IMR-90 (cell line): ENCODE results near the gene TIAM2. TPM values are rescaled to one million over a fixed set of nuclear protein-coding genes. Genes with fewer than 3 reads are reported as not detected.

Source experiments
- ATAC-seq: fragments of 200-7000 bp; cut with Tn5 transposase; 2 replicates; pipeline ENCODE4 v1.9.1; 2020; ENCODE audit warnings: low read depth, mild to moderate bottlenecking, moderate library complexity
- BruUV-seq: library from RNA; stranded (reverse); fragments of 400-500 nt; replicated peaks from 2 replicates; lab custom pipeline; 2021; lab: Mats Ljungman, UMichigan
- CTCF ChIA-PET: fragments of 300-600 bp; formaldehyde crosslinking; extraction: SDS; loops from one replicate; lab custom pipeline; 2021; ENCODE audit warnings: antibody characterized with exemption; lab: Yijun Ruan, JAX
- POLR2A ChIA-PET: fragments of 300-600 bp; sonication (Branson Sonifier 250); formaldehyde crosslinking; loops from one replicate; lab custom pipeline; 2022; ENCODE audit warnings: antibody characterized with exemption; ENCODE audit not compliant: unreplicated experiment; lab: Charles Lee
- DNase-seq: peaks from one replicate; pipeline ENCODE4 v3.0.0; 2013
- H2AFZ ChIP-seq: replicated peaks from 2 replicates; pipeline ENCODE3; 2013; ENCODE audit warnings: low read length, mild to moderate bottlenecking; ENCODE audit not compliant: poor library complexity
- H2AK5ac ChIP-seq: 2 replicates; pipeline ENCODE4 v1.6.1; 2013; ENCODE audit warnings: low read depth, low read length, inconsistent platforms
- H2AK9ac ChIP-seq: replicated peaks from 2 replicates; pipeline ENCODE3; 2013; ENCODE audit warnings: mild to moderate bottlenecking, low read depth, low read length, moderate library complexity; ENCODE audit not compliant: poor library complexity
- H2BK120ac ChIP-seq: 2 replicates; pipeline ENCODE4 v1.6.1; 2013; ENCODE audit warnings: low read depth, low read length, inconsistent platforms
- H2BK15ac ChIP-seq: 3 replicates; pipeline ENCODE4 v1.6.1; 2013; ENCODE audit warnings: low read depth, low read length, inconsistent platforms
- H2BK20ac ChIP-seq: 2 replicates; pipeline ENCODE4 v1.6.1; 2013; ENCODE audit warnings: low read depth, mild to moderate bottlenecking, inconsistent platforms, low read length, moderate library complexity
- H2BK5ac ChIP-seq: 2 replicates; pipeline ENCODE4 v1.6.1; 2013; ENCODE audit warnings: mild to moderate bottlenecking, low read depth, low read length, inconsistent platforms; ENCODE audit not compliant: poor library complexity, severe bottlenecking
- H3K14ac ChIP-seq: replicated peaks from 2 replicates; pipeline ENCODE4 v1.6.1; 2013; ENCODE audit warnings: low read depth, low read length, inconsistent platforms
- H3K18ac ChIP-seq: 2 replicates; pipeline ENCODE4 v1.6.1; 2013; ENCODE audit warnings: low read depth, low read length, control low read depth
- H3K23ac ChIP-seq: 2 replicates; pipeline ENCODE4 v1.6.1; 2013; ENCODE audit warnings: low read depth, low read length, inconsistent platforms
- H3K27ac ChIP-seq: 2 replicates; pipeline ENCODE4 v1.5.1; 2013; ENCODE audit warnings: mild to moderate bottlenecking, control low read depth, low read length; ENCODE audit not compliant: insufficient read depth
- H3K27me3 ChIP-seq: 2 replicates; pipeline ENCODE4 v1.6.1; 2013; ENCODE audit warnings: low read length; ENCODE audit not compliant: control insufficient read depth, insufficient read depth
- H3K36me3 ChIP-seq: 2 replicates; pipeline ENCODE4 v1.6.1; 2013; ENCODE audit warnings: low read length, mixed read lengths; ENCODE audit not compliant: control insufficient read depth, insufficient read depth
- H3K4ac ChIP-seq: 2 replicates; pipeline ENCODE4 v1.6.1; 2013; ENCODE audit warnings: low read depth, low read length, inconsistent platforms
- H3K4me1 ChIP-seq: 2 replicates; pipeline ENCODE4 v1.6.1; 2013; ENCODE audit warnings: low read length, mixed read lengths; ENCODE audit not compliant: control insufficient read depth, insufficient read depth
- H3K4me2 ChIP-seq: 2 replicates; pipeline ENCODE4 v1.6.1; 2013; ENCODE audit warnings: low read depth, mild to moderate bottlenecking, control low read depth, low read length, moderate library complexity
- H3K4me3 ChIP-seq: 2 replicates; pipeline ENCODE4 v1.5.1; 2013; ENCODE audit warnings: low read depth, mild to moderate bottlenecking, control low read depth, low read length, moderate library complexity; ENCODE audit not compliant: insufficient read depth
- H3K56ac ChIP-seq: 2 replicates; pipeline ENCODE4 v1.6.1; 2013; ENCODE audit warnings: low read length, inconsistent platforms; ENCODE audit not compliant: insufficient read depth; ENCODE audit errors: extremely low read depth
- H3K79me1 ChIP-seq, 2 experiments: 2 replicates each; pipeline ENCODE4 v1.6.1; 2013; ENCODE audit warnings: low read length in 2 of 2, inconsistent platforms in 1 of 2, low read depth in 1 of 2
- H3K9ac ChIP-seq: 2 replicates; pipeline ENCODE4 v1.6.1; 2013; ENCODE audit warnings: low read depth, low read length, control low read depth
- H3K9me1 ChIP-seq: 2 replicates; pipeline ENCODE4 v1.6.1; 2013; ENCODE audit warnings: low read length, inconsistent platforms; ENCODE audit not compliant: insufficient read depth
- H3K9me3 ChIP-seq: 2 replicates; pipeline ENCODE4 v1.6.1; 2013; ENCODE audit warnings: low read length; ENCODE audit not compliant: control insufficient read depth, insufficient read depth
- H4K20me1 ChIP-seq: 2 replicates; pipeline ENCODE4 v1.6.1; 2013; ENCODE audit warnings: low read length, inconsistent platforms; ENCODE audit not compliant: insufficient read depth
- H4K5ac ChIP-seq: 2 replicates; pipeline ENCODE4 v1.6.1; 2013; ENCODE audit warnings: mild to moderate bottlenecking, low read depth, low read length, control low read depth
- H4K8ac ChIP-seq, 2 experiments: 2 replicates each; pipeline ENCODE4 v1.6.1; 2013; ENCODE audit warnings: low read depth in 2 of 2, low read length in 2 of 2, control low read depth in 1 of 2, inconsistent platforms in 1 of 2
- H4K91ac ChIP-seq: 2 replicates; pipeline ENCODE4 v1.6.1; 2013; ENCODE audit warnings: low read depth, low read length, inconsistent platforms; ENCODE audit not compliant: insufficient read depth
- NFE2L2 ChIP-seq: fragments of 150-350 bp; IDR thresholded peaks from 2 replicates; pipeline ENCODE4 v1.6.1; 2016; ENCODE audit warnings: low read depth, mild to moderate bottlenecking, low read length
- WGBS, 2 experiments: methylation state at CpG; one replicate each; pipeline versions ENCODE4 v1.1.5 to v1.1.7; 2013; ENCODE audit warnings: missing lambda C conversion rate in 2 of 2; ENCODE audit not compliant: insufficient read length in 1 of 2; ENCODE audit errors: extremely low coverage in 2 of 2; 5-methylcytosine and 5-hydroxymethylcytosine counted together
- dilution Hi-C: fragments of 300-500 bp; cut with HindIII; formaldehyde crosslinking; loops from one replicate; pipeline ENCODE4 v1.14.3; 2018; ENCODE audit warnings: low sequenced_read_pairs; ENCODE audit not compliant: unreplicated experiment
- in situ Hi-C: fragments of 300-500 bp; cut with MboI; formaldehyde crosslinking; loops from 3 replicates; pipeline ENCODE4 v1.14.3; 2019; ENCODE audit warnings: low sequenced_read_pairs, inconsistent platforms, mixed read lengths
- intact Hi-C: fragments of 100-400 bp; cut with micrococcal nuclease; formaldehyde crosslinking; loops from 2 replicates; pipeline ENCODE4 v1.10.0; 2022
- polyA plus RNA-seq, 3 experiments: library from polyadenylated mRNA; depleted of rRNA; stranded (reverse); fragments of >200 nt; gene quantifications; 2 replicates each; pipeline ENCODE4 v1.2.3, GENCODE V29; 2012; ENCODE audit warnings: low replicate concordance in 1 of 3
- total RNA-seq: library from RNA; depleted of rRNA; stranded (reverse); fragments of >200 nt; gene quantifications from 2 replicates; pipeline ENCODE4 v1.2.3, GENCODE V29; 2012

TIAM2 gene
- total and polyA plus RNA-seq, 2 of the 4 experiments (the other 2 are of a cell fraction), result 3.1 to 4.7 TPM

DNA sequence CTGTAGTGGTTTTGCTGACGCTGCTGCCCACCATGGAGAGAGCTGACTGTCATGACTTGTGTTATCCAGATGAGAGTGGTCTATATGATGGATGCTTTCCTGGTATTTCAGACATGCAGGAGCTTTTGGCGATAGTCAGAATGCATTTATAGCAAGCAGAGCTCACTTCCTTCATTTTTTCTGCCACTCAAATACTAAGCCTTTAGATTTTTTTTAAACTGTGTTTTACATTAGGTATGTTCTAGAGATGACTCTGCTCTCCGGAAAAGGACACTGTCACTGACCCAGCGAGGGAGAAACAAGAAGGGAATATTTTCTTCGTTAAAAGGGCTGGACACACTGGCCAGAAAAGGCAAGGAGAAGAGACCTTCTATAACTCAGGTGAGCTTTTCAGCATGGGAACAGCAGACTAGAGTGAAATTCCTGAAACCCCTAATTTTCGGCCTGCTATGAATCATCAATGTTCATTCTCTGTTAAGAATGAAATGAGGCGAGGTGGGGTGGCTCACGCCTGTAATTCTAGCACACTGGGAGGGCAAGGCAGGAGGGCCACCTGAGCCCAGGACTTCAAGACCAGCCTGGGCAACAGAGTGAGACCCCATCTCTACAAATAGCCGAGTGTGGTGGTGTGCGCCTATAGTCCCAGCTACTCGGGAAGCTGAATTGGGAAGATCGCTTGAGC is 170.1 kb downstream of the TIAM2 start:
- dilution Hi-C loops, result no loop called here
- H2AK9ac ChIP-seq, result no peak overlapping the region
- no peak overlapping the region for H3K23ac ChIP-seq
- H2AK5ac ChIP-seq, result no peak overlapping the region
- 100% methylated on average over 4 of the region's 12 CpGs; no CpG with 5 or more reads in 1 of the 2 experiments for WGBS, 2 experiments
- no peak overlapping the region for H2BK20ac ChIP-seq
- ChIA-PET CTCF (interaction anchor here (0.7 kb wide), 1 partner anchor 150 kb away, joined by 4 read pairs; no protein-coding TSS in a partner anchor), POLR2A (no interaction called here)
- peaks cover 4% of the 10 kb centered on the region; the same call in 1 of the 2 replicates for H3K4me1 ChIP-seq
- intact Hi-C loops, result no loop called here
- peaks cover 1% of the 10 kb centered on the region; the same call in 1 of the 2 replicates for H3K36me3 ChIP-seq
- H2BK120ac ChIP-seq, result no peak overlapping the region
- H3K4ac ChIP-seq, result no peak overlapping the region
- no peak overlapping the region for H2BK5ac ChIP-seq
- H3K27me3 ChIP-seq, result no peaks in the 10 kb centered on the region
- DNase-seq (no peak), ATAC-seq (no peak)
- no peak overlapping the region for H3K18ac ChIP-seq
- no peak for TF ChIP-seq NFE2L2
- H3K9me1 ChIP-seq, result peaks cover 5% of the 10 kb centered on the region; the same call in 1 of the 2 replicates
- in situ Hi-C loops, result loop anchor here (10.0 kb wide), 1 partner anchor 160 kb away; no protein-coding TSS in a partner anchor
- no TSS peak for BruUV-seq
- H3K79me1 ChIP-seq, result no peaks in the 10 kb centered on the region
- H3K4me3 ChIP-seq, result no peak overlapping the region
- no peak overlapping the region for H3K14ac ChIP-seq
- no peaks in the 10 kb centered on the region for H3K9me3 ChIP-seq
- H2BK15ac ChIP-seq, result no peak overlapping the region
- H4K91ac ChIP-seq, result no peak overlapping the region
- no peak overlapping the region for H3K9ac ChIP-seq
- H4K20me1 ChIP-seq, result no peaks in the 10 kb centered on the region
- H3K27ac ChIP-seq, result no peak overlapping the region
- H2AFZ ChIP-seq, result no peak overlapping the region
- no peak overlapping the region for H4K5ac ChIP-seq
- H3K56ac ChIP-seq, result no peak overlapping the region
- H3K4me2 ChIP-seq, result no peak overlapping the region
- H4K8ac ChIP-seq, result no peak overlapping the region
